ENCODE results near the gene ZNF14. TPM values are rescaled to one million over a fixed set of nuclear protein-coding genes. Genes with fewer than 3 reads are reported as not detected.

The ZNF14 gene
- polyA plus RNA-seq, 3 donors, result 0.88 to 2.1 (median 1.2) TPM

DNA sequence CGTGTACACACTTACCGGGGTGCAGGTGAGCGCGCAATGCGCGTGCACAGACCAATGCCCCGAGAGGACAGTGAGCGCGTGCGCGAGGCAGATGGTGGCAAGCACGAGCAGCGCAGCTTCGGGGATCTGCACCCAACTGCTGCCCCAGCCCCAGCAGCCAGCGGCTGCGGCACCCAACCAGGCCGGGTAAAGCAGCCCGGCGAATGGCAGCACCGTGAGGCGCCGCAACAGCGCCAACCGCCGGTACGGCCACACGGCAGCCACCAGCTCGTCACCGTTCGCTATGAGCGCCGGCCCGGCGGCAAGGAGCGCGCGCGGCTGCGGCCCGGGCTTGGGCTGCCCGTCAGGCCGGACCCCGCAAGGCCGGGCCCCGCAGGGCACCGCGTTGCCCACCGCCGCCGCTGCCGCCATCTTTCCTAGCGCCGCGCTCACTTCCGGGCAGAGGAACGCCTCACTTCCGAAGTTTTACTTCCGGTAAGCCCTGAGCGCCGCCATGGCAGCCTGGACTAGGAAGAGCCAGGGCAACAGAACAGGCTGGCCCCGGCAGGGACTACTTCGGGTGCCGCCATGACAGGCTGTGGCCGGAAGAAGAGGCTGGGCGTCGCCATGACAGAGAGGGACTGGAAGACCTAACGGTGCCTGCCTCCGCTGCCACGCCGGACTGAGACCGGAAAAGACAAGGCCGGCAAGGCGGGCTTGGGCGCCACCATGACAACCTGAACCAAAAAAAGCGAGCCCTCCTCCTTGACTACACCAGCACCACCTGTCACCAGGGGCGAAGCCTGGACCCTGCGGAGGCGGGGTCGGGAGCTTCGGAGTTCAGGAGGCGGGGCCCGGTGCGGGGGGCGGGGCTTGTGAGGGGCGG lies 69.4 kb downstream of the ZNF14 start, which contains the start of gene ATP13A1:
TSS of gene ATP13A1 (minus strand) at position 421 of the 865 bp plus-strand sequence. CDS start at position 411, 10 bp downstream.
- Histone ChIP-seq H3K9me3 (replicated peaks in 1 of 2; ENCODE audit: control insufficient read depth in 1 of 2, insufficient read depth in 1 of 2, low read length in 2 of 2) (no peaks in the 10 kb centered on the region), H4K20me1 (ENCODE audit: insufficient read depth, low read length) (peaks cover 4% of the 10 kb centered on the region), H3K4me3 (replicated peaks in 1 of 3; ENCODE audit: low read depth in 2 of 3, low read length in 3 of 3) (peak within 1 kb of the TSS; percentile 80 to 95 (median 93)), H3K27ac (ENCODE audit: low read depth in 1 of 2, low read length in 2 of 2) (peak within 1 kb of the TSS; percentile 96 to 99), H3K27me3 (ENCODE audit: control insufficient read depth in 2 of 2, insufficient read depth in 2 of 2, low read length in 2 of 2) (no peaks in the 10 kb centered on the region), H2AFZ (ENCODE audit: insufficient read depth, low read depth, low read length, poor library complexity, severe bottlenecking) (peak within 1 kb of the TSS; percentile 85), H3K79me2 (ENCODE audit: insufficient read depth, low read length) (peaks cover 50% of the 10 kb centered on the region), H3K36me3 (replicated peaks in 1 of 2; ENCODE audit: control insufficient read depth in 1 of 2, insufficient read depth in 2 of 2, low read length in 2 of 2) (peaks cover 15 to 16% of the 10 kb centered on the region in 2 donors), H3K4me2 (replicated peaks; ENCODE audit: extremely low read depth, low read length, poor library complexity, severe bottlenecking) (peak within 1 kb of the TSS; percentile 96), H3K9ac (ENCODE audit: insufficient read depth, low read length, poor library complexity, severe bottlenecking) (peak within 1 kb of the TSS; percentile 88), H3K4me1 (ENCODE audit: control insufficient read depth in 1 of 2, insufficient read depth in 2 of 2, low read length in 2 of 2) (peaks cover 28 to 42% of the 10 kb centered on the region in 2 donors)
- under 1% methylated on average over 75 of the region's 85 CpGs for WGBS (ENCODE audit: insufficient coverage)
- TF ChIP-seq, protein P1, sequence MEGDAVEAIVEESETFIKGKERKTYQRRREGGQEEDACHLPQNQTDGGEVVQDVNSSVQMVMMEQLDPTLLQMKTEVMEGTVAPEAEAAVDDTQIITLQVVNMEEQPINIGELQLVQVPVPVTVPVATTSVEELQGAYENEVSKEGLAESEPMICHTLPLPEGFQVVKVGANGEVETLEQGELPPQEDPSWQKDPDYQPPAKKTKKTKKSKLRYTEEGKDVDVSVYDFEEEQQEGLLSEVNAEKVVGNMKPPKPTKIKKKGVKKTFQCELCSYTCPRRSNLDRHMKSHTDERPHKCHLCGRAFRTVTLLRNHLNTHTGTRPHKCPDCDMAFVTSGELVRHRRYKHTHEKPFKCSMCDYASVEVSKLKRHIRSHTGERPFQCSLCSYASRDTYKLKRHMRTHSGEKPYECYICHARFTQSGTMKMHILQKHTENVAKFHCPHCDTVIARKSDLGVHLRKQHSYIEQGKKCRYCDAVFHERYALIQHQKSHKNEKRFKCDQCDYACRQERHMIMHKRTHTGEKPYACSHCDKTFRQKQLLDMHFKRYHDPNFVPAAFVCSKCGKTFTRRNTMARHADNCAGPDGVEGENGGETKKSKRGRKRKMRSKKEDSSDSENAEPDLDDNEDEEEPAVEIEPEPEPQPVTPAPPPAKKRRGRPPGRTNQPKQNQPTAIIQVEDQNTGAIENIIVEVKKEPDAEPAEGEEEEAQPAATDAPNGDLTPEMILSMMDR (IDR thresholded peaks at IDR 0.05), result peak; percentile 14
- H3K27ac Mint-ChIP-seq, result peak within 1 kb of the TSS; percentile 95 to 99 (median 98)
- H3K27me3 Mint-ChIP-seq (ENCODE audit: low read depth in 3 of 3), result peaks cover 0 to 4% (median 2%) of the 10 kb centered on the region in 3 donors
- H3K36me3 Mint-ChIP-seq, result peaks cover 16 to 23% of the 10 kb centered on the region in 2 donors
- H3K9me3 Mint-ChIP-seq, result peaks cover 0 to 11% (median 0%) of the 10 kb centered on the region in 7 donors
- peak; percentile 96 to 99 (median 97) for DNase-seq
- peak within 1 kb of the TSS; percentile 90 to 94 for H3K4me3 Mint-ChIP-seq
- H3K4me1 Mint-ChIP-seq, result peaks cover 32% of the 10 kb centered on the region
- intact Hi-C loops (cut with micrococcal nuclease), result loop anchor here in 1 of 2 donors (5.0 to 10.0 kb wide), 2 partner anchors 241 to 1844 kb away; partner anchors contain the start of genes ZNF429 and ZNF93

DNA sequence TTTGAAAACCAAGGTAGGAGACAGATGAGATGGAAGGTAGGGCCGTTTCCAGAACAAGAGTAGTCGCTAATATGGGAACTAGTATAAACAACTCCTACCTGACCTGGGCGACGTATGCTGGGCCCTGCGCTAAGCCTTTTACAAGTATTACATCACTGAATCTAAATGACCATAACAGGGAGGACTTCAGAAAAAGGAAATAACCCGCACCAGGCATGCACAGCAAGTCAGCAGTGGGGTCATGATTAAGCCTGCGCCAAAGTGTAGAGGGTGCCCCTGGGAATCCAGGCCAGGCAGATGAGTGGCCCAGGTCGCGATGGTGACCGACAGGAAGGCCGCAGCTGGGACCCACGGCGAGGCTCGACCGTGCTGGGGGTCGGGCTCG lies 70.0 kb downstream of the ZNF14 start:
- Histone ChIP-seq H3K36me3 (replicated peaks in 1 of 2; ENCODE audit: control insufficient read depth in 1 of 2, insufficient read depth in 2 of 2, low read length in 2 of 2) (peaks cover 20 to 23% of the 10 kb centered on the region in 2 donors), H3K27ac (ENCODE audit: low read depth in 1 of 2, low read length in 2 of 2) (peak overlapping the region; percentile 96 to 99), H2AFZ (ENCODE audit: insufficient read depth, low read depth, low read length, poor library complexity, severe bottlenecking) (peak overlapping the region; percentile 85), H4K20me1 (ENCODE audit: insufficient read depth, low read length) (peaks cover 4% of the 10 kb centered on the region), H3K9ac (ENCODE audit: insufficient read depth, low read length, poor library complexity, severe bottlenecking) (peak overlapping the region; percentile 88), H3K27me3 (ENCODE audit: control insufficient read depth in 2 of 2, insufficient read depth in 2 of 2, low read length in 2 of 2) (no peaks in the 10 kb centered on the region), H3K4me3 (replicated peaks in 1 of 3; ENCODE audit: low read depth in 2 of 3, low read length in 3 of 3) (peak overlapping the region; percentile 80 to 95 (median 93)), H3K4me1 (ENCODE audit: control insufficient read depth in 1 of 2, insufficient read depth in 2 of 2, low read length in 2 of 2) (peaks cover 24 to 35% of the 10 kb centered on the region in 2 donors), H3K9me3 (replicated peaks in 1 of 2; ENCODE audit: control insufficient read depth in 1 of 2, insufficient read depth in 1 of 2, low read length in 2 of 2) (no peaks in the 10 kb centered on the region), H3K79me2 (ENCODE audit: insufficient read depth, low read length) (peaks cover 51% of the 10 kb centered on the region), H3K4me2 (replicated peaks; ENCODE audit: extremely low read depth, low read length, poor library complexity, severe bottlenecking) (peak overlapping the region; percentile 96)
- TF ChIP-seq, protein P1 (IDR thresholded peaks at IDR 0.05), result no peak
- Mint-ChIP-seq H3K27me3 (ENCODE audit: low read depth in 3 of 3) (peaks cover 0 to 4% (median 2%) of the 10 kb centered on the region in 3 donors), H3K36me3 (peaks cover 22 to 29% of the 10 kb centered on the region in 2 donors), H3K4me1 (peaks cover 26% of the 10 kb centered on the region), H3K4me3 (peak overlapping the region; percentile 88 to 90), H3K27ac (peak overlapping the region; percentile 90 to 98 (median 94)), H3K9me3 (peaks cover 0 to 10% (median 0%) of the 10 kb centered on the region in 7 donors)
- peak; percentile 15 to 63 (median 43) for DNase-seq
- WGBS (ENCODE audit: insufficient coverage), result 1% methylated on average over 12 of the region's 17 CpGs
- intact Hi-C loops (cut with micrococcal nuclease), result loop anchor here in 1 of 2 donors (5.0 to 10.0 kb wide), 2 partner anchors 242 to 1844 kb away; partner anchors contain the start of genes ZNF429 and ZNF93
